Middle frontal gyrus (tissue), 1 donor: ENCODE results near the gene AQP12B.
"Not testable (repeated sequence)": the region's sequence is repeated elsewhere in the genome, so short reads cannot be mapped to it uniquely, and the experiment has no call there.

Experiments
- DNase-seq: peaks from one replicate; pipeline ENCODE4 v3.0.0-alpha.2; 2015; ENCODE audit warnings: low spot score; ENCODE audit errors: extremely low spot score

AQP12B gene, protein sequence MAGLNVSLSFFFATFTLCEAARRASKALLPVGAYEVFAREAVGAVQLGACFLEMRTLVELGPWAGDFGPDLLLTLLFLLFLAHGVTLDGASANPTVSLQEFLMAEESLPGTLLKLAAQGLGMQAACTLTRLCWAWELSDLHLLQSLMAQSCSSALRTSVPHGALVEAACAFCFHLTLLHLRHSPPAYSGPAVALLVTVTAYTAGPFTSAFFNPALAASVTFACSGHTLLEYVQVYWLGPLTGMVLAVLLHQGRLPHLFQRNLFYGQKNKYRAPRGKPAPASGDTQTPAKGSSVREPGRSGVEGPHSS

DNA sequence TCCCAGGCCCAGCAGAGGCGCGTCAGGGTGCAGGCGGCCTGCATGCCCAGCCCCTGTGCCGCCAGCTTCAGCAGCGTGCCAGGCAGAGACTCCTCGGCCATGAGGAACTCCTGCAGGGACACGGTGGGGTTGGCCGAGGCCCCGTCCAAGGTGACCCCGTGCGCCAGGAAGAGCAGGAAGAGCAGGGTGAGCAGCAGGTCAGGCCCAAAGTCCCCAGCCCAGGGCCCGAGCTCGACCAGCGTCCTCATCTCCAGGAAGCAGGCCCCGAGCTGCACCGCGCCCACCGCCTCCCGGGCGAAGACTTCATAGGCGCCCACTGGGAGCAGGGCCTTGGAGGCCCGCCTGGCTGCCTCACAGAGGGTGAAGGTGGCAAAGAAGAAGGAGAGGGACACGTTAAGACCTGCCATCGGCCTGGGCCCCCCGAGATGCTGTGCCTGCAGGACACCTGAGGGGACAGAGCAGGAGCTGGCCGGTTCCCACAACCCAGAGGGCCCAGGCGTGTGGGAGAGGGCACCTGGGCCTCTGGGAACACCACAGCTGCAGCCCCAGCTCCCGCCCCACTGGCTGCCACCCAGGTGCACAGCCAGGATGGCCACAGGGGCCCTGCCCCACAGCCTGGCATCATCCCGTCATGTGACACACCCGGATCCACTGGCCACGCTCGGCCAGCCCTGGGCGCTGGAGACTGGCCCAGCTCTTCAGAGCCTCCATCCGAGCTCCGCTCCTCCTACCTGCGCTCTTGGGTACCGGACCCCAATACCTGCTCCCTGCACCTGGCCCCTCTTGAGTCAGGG lies at the start of gene AQP12B:
TSS of gene AQP12B (minus strand) at position 455 of the 794 bp plus-strand sequence. CDS start at position 407, 48 bp downstream.
- DNase-seq: not testable (repeated sequence)

DNA sequence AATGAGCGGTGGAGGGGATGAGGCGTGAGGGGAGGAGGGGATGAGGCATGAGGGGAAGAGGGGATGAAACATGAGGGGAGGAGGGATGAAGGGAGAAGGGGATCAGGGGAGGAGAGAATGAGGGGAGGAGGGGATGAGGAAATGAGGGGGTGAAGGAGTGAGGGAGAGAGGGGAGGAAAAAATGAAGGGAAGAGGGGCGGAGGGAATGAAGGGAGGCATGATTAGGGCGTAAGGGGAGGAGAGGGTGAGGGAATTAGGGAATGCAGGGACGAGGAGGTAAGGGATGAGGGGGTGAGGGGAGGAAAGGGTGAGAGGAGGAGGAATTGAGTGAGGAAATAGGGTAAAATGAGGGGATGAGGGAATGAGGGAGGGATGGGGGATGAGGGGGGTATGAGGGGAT lies 49.5 kb upstream of the AQP12B start:
- DNase-seq: no peak

DNA sequence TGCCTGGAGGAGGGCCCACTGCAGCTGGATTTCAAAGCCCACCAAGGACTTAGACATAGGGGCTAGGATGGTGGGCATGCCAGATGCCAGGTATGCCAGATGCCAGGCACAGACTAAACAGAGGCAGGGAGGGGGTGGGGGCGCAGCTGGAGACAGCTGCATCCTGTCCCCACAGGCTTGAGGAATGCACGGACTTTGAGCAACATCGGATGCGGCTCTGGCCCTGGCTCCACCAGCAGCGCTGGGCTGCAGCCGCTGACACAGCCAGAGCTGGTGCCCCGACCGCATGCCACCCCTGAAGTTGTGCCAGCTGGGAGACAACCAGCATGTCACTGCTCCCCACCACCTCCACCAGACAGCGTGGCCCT lies 48.5 kb upstream of the AQP12B start:
- no peak for DNase-seq

DNA sequence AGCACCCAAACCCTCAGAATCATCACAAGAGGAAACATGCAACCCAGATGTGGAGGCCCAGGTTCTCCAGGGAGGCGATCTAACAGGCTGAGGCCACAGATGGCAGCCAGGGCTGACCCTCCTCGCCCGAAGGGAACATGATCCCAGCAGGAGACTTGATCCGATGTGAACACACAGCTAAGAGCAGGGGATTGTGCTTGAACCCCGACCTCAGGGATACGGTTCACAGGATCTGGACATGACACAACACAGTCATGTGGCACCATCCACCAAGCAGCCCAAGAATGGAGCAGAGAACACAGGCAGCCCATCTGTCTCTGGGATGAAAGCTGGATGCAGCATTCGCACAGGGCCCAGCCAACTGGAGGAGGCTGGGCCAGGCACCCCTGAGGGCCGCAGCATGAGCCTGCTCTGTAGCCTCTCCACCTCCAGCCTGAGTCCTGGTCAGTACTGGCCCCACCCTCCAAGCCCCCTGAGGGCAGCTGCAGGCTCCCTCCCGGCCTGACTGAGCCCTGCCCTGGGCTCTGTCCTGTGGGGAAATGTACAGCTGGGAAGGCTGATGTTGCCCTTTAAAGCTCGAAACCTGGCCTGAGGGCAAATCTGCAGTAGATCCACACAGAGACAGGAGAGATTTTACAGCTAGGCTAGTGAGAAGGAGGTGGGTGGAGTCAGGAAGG lies 48.0 kb upstream of the AQP12B start:
- DNase-seq: no peak

DNA sequence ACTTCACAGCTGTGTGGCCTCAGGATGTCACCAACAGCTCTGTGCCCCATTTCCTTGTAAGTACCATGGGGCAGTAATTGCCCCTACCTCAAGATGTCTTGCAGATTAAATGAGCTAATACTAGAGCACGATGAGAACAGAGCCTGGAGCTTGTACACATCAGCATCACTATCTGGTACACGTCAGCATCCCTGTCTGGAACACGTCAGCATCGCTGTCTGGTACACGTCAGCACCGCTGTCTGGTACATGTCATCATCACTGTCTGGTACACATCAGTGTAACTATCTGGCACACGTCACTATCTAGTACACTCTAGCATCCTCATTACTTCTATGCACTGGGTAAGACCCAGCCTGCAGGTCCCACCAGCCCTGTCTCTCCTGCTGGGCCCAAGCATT lies 46.1 kb upstream of the AQP12B start:
- DNase-seq: no peak

DNA sequence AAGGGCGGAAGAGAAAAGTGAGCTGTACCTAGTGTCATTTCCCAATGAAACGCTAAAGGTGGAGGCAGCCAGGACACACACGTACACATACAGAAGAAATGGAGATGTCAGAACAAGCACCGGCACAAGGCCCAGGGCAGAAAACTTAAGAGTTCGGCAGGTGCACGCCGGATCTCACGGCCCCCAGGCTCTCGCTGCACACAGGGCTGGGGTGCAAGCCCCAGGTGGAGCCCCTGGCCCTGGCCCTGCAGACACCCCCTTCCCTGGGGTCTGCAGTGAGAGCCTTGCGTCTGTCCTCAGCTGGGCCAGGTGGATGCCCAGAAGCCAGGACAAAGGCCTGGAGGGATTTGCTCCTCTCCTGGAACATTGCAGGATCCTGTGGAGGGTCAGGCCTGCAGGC lies 45.7 kb upstream of the AQP12B start:
- no peak for DNase-seq

DNA sequence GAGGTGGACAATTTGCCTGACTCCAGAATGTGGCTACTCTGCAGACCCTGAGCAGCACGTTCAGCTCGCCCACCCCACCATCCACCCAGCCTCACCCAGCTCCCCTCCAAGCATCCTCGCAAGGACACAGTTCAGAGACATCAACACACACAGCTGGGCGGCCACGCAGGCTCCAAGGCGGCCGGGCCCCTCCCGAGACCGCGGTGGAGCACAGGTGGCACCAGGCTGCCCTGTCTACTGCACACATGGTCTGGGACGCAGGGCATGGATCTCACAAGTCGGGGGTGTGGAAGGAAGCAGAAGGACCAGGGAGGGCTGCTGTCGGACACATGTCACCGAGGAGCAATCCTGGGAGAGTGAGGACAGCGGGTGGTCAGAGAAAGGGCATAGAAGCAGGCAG lies 45.2 kb upstream of the AQP12B start:
- DNase-seq: no peak

DNA sequence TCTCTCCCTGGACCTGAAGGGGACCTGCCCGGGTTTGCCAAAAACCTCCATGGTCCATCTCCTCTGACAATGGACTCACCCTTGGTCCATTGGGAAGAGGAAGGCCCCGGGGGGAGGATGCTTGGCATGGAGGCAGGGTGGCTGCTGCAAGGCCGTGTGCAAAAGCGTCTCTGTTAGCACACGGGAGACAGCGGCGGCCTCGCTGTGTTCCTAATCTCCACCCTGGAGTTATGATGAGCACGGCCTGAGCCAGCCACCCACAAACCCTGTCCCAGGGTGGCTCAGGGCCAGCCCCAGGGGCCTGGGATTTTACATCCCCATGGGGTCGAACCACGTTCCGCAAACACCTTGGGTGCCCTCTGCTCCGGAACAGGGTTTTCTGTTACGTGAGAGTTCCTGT lies 44.8 kb upstream of the AQP12B start:
- DNase-seq: no peak

DNA sequence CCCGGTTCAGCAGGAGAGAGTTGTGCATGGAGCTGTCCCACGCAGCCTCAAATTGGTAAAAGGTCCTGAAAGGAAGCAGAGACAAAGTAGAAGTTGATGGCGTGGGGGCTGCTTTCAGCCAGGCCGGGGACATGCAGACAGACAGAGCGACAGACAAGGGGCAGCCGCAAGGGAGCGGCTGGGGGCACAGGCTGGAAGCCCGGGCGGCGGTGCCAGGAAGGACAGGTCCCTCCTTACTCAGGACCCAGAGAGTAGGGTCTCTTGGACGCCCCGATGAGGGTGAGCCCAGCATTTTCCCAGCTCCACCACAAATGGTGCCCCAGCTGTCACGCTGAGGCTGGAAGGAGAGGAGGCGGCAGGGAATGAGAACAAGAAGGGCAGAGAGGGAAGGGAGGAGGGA lies 44.2 kb upstream of the AQP12B start:
- no peak for DNase-seq

DNA sequence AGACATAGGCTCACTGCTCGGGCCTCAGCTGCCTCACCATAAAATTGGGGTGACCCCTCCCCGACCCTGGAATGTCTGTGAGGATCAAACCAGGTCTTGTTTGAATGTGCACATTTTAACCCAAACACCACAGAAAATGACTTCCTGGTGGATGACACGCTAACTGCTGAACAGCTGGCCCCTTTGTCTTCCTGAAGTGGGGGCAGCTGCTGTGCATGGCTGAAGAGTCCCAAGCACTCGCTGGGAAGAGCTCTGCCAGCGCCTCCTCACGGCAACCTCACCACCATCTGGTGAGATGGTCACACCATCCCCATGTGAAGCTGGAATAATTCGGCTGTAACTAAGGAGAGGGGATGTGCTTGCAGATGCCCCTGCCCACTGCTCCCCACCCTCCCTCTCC lies 43.0 kb upstream of the AQP12B start:
- DNase-seq: no peak

DNA sequence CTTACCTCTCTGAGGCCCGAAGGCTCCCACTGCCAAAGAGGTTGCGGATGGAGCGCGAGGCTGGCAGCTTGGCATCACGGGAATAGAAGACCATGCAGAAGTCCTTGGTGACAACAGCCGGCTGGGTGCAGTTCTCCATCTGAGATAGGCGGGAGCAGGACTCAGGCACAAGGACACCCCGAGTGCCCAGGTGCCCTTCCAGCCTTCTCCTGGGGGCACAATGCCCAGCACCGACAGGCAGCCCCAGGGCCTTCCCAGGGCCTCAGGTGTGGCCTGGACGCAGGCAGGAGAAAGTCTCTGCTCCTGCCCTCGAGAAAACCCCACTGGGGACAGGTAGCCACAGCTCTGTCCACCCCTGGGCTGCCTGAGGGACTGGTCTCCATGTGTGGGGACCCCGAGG lies 42.6 kb upstream of the AQP12B start:
- no peak for DNase-seq

DNA sequence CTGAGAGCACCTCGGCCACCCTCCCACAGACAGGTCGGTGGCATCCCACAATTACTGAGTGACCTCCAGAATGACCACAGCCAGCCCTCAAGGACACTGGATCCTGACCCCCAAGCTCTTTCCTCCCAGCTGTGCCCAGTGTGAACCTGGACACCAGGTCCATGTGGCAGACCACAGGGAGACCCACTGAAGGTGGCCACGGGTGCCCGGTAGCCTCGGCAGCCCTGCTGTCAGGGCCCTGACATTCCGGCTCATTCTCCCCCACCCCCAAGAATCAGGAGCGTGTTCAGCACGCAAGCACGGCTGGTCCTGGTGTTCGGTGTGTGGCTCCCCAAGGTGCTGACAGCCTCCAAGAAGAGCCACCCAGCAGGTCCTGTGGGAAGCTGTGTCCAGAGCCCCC lies 41.7 kb upstream of the AQP12B start:
- no peak for DNase-seq

DNA sequence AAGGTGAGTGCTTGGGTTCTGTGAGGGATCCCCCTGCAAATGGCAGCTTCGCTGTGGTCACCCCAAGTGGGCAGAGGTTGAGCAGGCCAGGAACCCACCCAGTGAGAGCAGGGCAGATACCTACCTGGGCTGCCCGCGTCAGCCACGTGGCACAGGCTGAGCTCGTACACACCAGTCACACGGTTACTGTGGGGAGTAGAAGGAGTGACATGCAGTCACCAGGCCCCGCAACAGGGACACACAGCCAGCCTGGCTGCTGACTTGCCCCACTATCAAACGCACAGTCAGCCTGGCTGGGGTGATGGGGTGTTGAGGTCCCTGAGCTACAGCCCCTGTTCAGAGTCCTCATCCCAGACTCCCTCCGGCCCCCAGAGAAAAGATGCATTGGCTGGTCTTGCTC lies 41.2 kb upstream of the AQP12B start:
- DNase-seq: no peak

DNA sequence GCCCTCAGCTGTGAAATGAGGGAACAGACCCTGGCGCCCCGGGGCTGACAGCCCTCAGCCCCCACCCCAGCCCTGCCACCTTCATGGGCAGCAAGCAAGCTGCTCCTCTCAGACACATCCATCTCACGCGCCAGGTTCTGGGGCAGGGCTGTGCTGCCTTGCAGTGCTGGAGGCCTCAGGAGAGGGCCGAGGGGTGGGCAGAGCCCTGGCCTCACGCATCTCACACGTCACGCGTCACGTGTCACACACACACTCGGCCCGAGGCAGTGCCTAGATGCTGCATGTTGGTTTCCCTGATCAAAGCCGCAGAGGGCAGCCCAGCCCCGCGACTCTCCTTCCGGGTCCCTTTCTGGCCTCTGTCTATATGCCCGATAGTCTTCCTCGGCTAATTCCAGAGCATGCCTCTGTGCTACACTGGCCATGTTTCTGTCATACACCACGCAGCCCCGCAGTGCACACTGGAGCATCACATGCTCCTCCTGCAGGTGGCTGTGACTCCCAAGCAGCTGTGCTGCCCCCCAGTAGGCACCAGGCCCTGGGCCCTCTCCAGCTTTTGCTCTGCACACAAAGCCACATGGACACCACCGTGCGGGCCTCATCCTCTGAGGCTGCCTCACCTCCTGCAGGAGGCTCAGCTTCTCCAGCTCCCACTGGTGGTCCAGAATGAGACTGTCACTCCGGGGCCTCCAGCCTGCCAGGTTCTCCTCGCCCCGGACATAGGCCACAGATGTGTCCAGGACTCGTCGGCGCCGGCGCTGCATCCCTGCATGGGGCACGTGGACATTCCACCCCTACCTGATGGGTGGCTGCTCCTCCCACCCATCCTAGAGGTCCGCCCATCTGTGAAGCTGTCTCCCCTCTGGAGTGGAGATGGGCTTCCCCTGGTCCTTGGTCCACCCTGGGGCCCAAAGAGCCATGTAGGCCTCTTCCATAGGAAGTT lies 40.4 kb upstream of the AQP12B start:
- DNase-seq: no peak

DNA sequence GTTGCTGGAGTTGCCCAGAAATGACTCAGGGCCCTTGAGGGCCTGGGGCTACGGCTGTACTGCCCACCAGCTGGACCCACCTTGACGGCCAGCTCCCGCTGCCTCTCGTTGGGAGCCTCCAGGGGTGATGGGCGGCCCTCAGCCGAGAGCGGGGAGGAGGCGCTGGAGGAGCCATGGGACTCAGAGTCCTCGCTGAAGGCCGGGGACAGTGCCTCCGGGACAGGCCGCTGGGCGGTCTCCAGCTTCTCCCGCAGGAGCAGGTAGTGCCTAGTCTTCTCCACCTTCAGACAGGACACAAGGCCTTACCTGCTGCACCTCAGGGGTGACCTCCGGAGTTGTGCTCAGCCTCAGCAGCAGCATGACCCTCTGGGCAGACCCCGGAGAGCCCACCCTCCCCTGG lies 39.7 kb upstream of the AQP12B start:
- DNase-seq: no peak

DNA sequence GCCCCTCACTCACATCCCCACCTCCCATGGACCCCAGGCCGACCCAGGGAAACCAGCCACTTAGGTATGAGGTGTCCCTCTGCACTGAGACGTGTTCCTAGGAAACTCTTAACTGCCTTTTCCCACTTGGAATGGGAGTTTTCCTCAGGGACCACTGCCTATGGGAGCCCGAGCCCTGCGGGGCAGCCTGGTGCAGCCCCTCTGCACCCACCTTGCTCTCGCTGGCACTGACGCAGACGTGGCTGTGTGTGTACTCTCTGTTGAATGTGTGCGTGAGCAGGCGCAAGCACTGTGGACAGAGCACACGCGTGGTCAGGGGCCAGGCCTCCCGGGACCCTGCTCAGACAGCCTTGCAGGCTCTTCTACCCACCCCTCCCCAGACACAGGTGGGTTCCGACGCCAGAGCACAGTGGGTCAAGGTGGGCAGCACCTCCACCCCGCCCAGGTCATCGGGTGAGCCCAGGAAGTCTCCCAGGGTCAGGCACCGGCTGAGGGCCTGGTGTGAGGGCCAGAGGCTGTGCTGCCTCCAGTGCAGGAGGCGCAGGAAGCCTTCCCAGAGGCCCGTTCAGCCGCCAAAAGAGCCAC lies 39.0 kb upstream of the AQP12B start:
- no peak for DNase-seq

DNA sequence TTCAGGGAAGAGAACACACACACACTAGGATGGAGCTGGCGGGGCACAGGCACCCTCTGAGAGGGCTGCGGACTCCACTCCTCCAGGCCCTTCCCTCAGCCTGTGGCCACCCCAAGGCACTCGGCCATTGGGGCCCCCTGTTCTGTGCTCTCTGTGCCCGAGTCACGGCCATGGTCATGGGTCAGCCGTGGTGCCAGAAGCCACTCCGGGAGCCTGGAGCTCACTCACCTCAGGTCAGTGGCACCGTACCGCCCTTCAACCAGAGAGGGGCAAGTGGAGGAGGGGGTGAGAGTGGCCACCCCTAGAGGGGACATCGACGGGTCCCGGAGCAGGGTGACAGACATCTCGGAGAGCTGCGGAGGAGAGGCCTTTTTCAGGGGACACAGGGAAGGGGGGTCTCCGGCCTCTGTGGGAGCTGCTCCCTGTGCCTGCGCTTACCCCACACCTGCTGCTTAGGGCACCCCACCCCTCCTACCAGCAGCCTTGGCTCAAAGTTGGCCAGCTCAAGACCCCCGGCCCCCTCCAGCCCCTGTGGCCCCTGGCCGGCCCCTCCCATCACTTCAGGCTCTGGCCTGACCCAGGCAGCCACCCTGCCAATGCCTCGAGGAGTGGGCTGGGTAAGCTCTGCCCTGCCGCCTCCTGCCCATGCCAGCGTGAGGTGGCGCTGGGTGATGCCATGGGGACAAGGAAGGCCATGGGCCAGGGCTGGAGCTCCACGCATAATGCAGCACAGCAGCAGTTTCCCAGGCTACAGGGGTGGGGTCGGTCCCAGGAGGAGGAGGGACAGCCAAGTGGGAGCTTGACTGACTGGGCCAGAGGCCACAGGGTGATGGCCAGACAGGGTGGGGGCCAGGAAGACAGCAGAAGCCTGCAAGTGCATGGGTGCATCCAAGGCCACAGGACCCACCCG lies 38.3 kb upstream of the AQP12B start:
- no peak for DNase-seq

DNA sequence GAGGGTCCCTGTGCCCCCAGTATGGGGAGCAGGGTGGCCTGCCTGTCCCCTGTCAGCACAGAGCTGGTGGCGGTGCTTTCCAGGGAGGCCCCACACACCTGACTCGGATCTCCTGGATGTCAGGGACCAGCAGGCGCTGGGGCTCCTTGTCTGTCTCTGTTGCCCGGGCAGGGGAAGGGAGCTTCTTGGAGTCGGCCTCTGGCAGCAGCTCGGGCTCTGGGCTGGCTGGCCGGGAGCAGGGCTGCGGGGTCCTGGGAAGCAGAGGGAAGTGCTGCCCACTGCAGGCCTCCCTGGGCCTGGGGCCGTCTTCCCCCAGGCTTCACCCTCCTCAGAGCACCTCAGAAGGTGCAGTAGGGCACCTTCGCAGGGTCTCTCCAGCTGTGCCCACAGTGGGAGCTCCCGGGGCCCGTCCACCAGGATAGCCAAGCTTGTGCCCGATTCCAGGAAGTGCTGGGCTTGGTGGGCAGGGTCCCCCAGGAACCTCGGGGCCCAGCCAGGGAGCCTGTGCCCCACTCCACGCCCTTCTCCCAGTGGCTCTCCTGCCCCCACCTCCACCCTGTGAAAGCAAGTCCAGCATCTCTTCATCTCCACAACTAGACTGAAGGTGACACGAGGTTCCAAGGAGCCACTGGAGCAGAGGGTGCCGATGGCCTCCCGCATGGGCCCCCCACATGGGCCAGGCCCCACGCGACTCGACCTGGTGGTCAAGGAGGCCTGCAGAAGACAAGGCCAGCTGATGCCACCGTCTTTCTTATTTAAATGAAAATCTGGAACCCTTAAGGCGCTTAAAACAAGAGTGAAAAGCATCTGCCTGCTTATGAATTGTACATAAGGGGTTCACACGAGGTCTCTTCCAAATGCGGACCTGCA lies 37.2 kb upstream of the AQP12B start:
- no peak for DNase-seq

DNA sequence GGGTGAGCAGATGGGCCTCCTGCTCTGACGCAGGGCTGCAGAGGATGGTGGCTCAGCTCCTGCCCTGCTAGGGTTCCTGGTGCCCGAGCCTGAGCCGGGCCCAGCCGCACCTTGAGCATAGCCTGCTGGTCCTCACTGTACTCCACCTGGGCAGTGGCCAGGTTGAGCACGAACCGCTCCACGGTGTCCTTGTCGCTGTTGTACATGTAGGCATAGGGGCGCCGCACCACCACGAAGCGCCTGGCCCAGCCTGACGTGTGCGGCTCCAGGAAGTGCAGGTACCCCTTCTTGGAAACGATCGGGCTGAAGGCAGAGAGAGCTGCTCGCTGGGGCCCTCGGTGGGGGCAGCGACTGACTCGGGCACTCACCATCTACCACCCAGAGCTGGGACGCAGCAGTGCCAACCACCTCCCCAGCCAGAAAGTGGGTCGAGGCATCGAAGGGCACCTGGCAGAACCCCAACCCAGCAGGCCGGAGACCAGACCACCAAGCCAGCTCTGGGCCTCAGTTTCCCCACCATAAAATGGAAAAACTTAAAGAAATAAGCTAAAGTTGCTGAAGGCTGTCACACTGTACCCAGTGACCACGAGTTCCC lies 36.3 kb upstream of the AQP12B start:
- DNase-seq: no peak
